GM12874 (cell line): ENCODE results near the gene MS4A6E.

Experiments used
- TF ChIP-seq, protein P1 (sequence below): IDR thresholded peaks from 2 replicates; pipeline ENCODE4 v1.5.1; 2011; ENCODE audit warnings: low read depth, mild to moderate bottlenecking, control low read depth, low read length, moderate library complexity; ENCODE audit not compliant: insufficient read depth

The MS4A6E gene

GRCh38 chr11:60389279-60389910 lies 62.3 kb downstream of the MS4A6E start:
- TF ChIP-seq, protein P1, sequence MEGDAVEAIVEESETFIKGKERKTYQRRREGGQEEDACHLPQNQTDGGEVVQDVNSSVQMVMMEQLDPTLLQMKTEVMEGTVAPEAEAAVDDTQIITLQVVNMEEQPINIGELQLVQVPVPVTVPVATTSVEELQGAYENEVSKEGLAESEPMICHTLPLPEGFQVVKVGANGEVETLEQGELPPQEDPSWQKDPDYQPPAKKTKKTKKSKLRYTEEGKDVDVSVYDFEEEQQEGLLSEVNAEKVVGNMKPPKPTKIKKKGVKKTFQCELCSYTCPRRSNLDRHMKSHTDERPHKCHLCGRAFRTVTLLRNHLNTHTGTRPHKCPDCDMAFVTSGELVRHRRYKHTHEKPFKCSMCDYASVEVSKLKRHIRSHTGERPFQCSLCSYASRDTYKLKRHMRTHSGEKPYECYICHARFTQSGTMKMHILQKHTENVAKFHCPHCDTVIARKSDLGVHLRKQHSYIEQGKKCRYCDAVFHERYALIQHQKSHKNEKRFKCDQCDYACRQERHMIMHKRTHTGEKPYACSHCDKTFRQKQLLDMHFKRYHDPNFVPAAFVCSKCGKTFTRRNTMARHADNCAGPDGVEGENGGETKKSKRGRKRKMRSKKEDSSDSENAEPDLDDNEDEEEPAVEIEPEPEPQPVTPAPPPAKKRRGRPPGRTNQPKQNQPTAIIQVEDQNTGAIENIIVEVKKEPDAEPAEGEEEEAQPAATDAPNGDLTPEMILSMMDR, result no peak

- TF ChIP-seq, protein P1, result no peak
Observed at GRCh38 chr11:60390419-60390818, 63.4 kb downstream of the MS4A6E start.
